Activated T-cell treated with anti-CD3 and anti-CD28 coated beads, Interleukin-2, amount 50 U/mL, for 48 hours (primary cell): ENCODE data around the gene STK32C.

Experiments used
- DNase-seq, 2 experiments: peaks; one replicate each; pipeline ENCODE4 v3.0.0-alpha.2; 2020

Gene STK32C

GRCh38 chr10:132242103-132242840 is 65.5 kb downstream of the STK32C start:
- DNase-seq: no peak

- DNase-seq: no peak
These were observed 66.3 kb downstream of the STK32C start for GRCh38 chr10:132241496-132241895.

GRCh38 chr10:132241086-132241485 is 66.7 kb downstream of the STK32C start:
- DNase-seq: no peak

GRCh38 chr10:132240581-132240980 is 67.2 kb downstream of the STK32C start:
- no peak for DNase-seq

- no peak for DNase-seq
These were observed 67.6 kb downstream of the STK32C start for GRCh38 chr10:132240156-132240555.

GRCh38 chr10:132239126-132240031 is 68.4 kb downstream of the STK32C start:
- DNase-seq: no peak

GRCh38 chr10:132238371-132239125 is 69.2 kb downstream of the STK32C start:
- DNase-seq: no peak

GRCh38 chr10:132237871-132238270 is 69.9 kb downstream of the STK32C start:
- DNase-seq: no peak

- DNase-seq: no peak
These were observed 70.4 kb downstream of the STK32C start for GRCh38 chr10:132237396-132237795.

- DNase-seq: no peak
These were observed 70.9 kb downstream of the STK32C start for GRCh38 chr10:132236881-132237280.

GRCh38 chr10:132236161-132236560 is 71.6 kb downstream of the STK32C start:
- DNase-seq: no peak

GRCh38 chr10:132234860-132235259 is 72.9 kb downstream of the STK32C start:
- DNase-seq: no peak

GRCh38 chr10:132233501-132234085 is 74.2 kb downstream of the STK32C start:
- DNase-seq: no peak

GRCh38 chr10:132232981-132233380 is 74.8 kb downstream of the STK32C start:
- no peak for DNase-seq

GRCh38 chr10:132232023-132232951 is 75.5 kb downstream of the STK32C start:
- DNase-seq: peak; percentile 36 to 39

- no peak for DNase-seq
These were observed 76.1 kb downstream of the STK32C start for GRCh38 chr10:132231656-132232022.

- no peak for DNase-seq
These were observed 77.1 kb downstream of the STK32C start for GRCh38 chr10:132230557-132231210.

GRCh38 chr10:132229834-132230556 is 77.8 kb downstream of the STK32C start:
- peak; percentile 40 to 46 for DNase-seq

GRCh38 chr10:132229096-132229495 is 78.7 kb downstream of the STK32C start:
- DNase-seq: no peak

GRCh38 chr10:132228616-132229015 is 79.1 kb downstream of the STK32C start:
- DNase-seq: no peak
